GM12878 (cell line): ENCODE measurements around the gene DLEC1. TPM values are rescaled to one million over a fixed set of nuclear protein-coding genes. Genes with fewer than 3 reads are reported as not detected.

ENCODE experiments used
- HDAC6 ChIP-seq: fragments of 200-600 bp; sonication (generic); IDR thresholded peaks from one replicate; pipeline ENCODE4 v1.8.0; 2017; ENCODE audit warnings: antibody characterized with exemption; ENCODE audit not compliant: unreplicated experiment
- NFYB ChIP-seq: IDR thresholded peaks from 2 replicates; pipeline ENCODE4 v1.6.1; 2011; ENCODE audit warnings: low read depth, mild to moderate bottlenecking, low read length, improper control_type of control experiment, moderate library complexity; ENCODE audit not compliant: insufficient read depth
- RFX5 ChIP-seq: IDR thresholded peaks from 2 replicates; pipeline ENCODE4 v1.6.1; 2011; ENCODE audit warnings: low read depth, low read length, improper control_type of control experiment
- SIN3A ChIP-seq: IDR thresholded peaks from 2 replicates; pipeline ENCODE4 v1.6.1; 2012; ENCODE audit warnings: low read depth, low read length, improper control_type of control experiment
- USF2 ChIP-seq: IDR thresholded peaks from 2 replicates; pipeline ENCODE4 v1.6.1; 2011; ENCODE audit warnings: low read depth, low read length, improper control_type of control experiment, borderline replicate concordance
- ZNF207 ChIP-seq: fragments of 450-650 bp; IDR thresholded peaks from 2 replicates; pipeline ENCODE4 v1.6.1; 2014; ENCODE audit warnings: antibody characterized with exemption, mild to moderate bottlenecking, borderline replicate concordance
- ZNF274 ChIP-seq: IDR thresholded peaks from one replicate; pipeline ENCODE4 v1.8.0; 2011; ENCODE audit not compliant: insufficient read length, insufficient read depth
- polyA plus RNA-seq, 11 experiments: library from polyadenylated mRNA; depleted of rRNA in 4 of 11; unstranded in 6 of 11; stranded (reverse) in 5 of 11; fragments of >200 nt; fragmentation: Nextera tagmentation in 4 of 11; fragmentation: Illumina TruSeq in 1 of 11; extraction: Ambion mirVana in 4 of 11; extraction: Trizol in 1 of 11; gene quantifications; 1 replicate in 1 of 11; 2 replicates in 10 of 11; pipeline versions ENCODE4 v1.2.1 to v1.2.3, GENCODE V29; 2011 to 2016; ENCODE audit warnings: inconsistent platforms in 2 of 11, missing spikeins in 2 of 11, low read depth in 1 of 11
- total RNA-seq, 4 experiments: library from RNA; depleted of rRNA in 3 of 4; stranded (reverse); fragments of >200 nt in 3 of 4; fragmentation: Illumina TruSeq in 1 of 4; extraction: Trizol in 1 of 4; gene quantifications; 2 replicates each; pipeline versions ENCODE4 v1.2.1 to v1.2.3, GENCODE V29; 2013 to 2021
- TF ChIP-seq, protein P1 (sequence below), 3 experiments: IDR thresholded peaks in 2 of 3; conservative IDR thresholded peaks in 1 of 3; 2 replicates each; pipeline ENCODE4 v1.5.1; 2011; ENCODE audit warnings: low read depth in 3 of 3, low read length in 3 of 3, mild to moderate bottlenecking in 3 of 3, control low read depth in 2 of 3, moderate library complexity in 2 of 3, inconsistent platforms in 1 of 3, mixed read lengths in 1 of 3; ENCODE audit not compliant: control insufficient read depth in 2 of 3, insufficient read depth in 1 of 3; ENCODE audit errors: extremely low read depth in 1 of 3

Gene DLEC1
- total and polyA plus RNA-seq, 10 of the 15 experiments (the other 5 are each of a cell fraction or from before 2014, with no cell fraction given): 0.03 to 0.29 (median 0.07) TPM; not detected in 3

DNA sequence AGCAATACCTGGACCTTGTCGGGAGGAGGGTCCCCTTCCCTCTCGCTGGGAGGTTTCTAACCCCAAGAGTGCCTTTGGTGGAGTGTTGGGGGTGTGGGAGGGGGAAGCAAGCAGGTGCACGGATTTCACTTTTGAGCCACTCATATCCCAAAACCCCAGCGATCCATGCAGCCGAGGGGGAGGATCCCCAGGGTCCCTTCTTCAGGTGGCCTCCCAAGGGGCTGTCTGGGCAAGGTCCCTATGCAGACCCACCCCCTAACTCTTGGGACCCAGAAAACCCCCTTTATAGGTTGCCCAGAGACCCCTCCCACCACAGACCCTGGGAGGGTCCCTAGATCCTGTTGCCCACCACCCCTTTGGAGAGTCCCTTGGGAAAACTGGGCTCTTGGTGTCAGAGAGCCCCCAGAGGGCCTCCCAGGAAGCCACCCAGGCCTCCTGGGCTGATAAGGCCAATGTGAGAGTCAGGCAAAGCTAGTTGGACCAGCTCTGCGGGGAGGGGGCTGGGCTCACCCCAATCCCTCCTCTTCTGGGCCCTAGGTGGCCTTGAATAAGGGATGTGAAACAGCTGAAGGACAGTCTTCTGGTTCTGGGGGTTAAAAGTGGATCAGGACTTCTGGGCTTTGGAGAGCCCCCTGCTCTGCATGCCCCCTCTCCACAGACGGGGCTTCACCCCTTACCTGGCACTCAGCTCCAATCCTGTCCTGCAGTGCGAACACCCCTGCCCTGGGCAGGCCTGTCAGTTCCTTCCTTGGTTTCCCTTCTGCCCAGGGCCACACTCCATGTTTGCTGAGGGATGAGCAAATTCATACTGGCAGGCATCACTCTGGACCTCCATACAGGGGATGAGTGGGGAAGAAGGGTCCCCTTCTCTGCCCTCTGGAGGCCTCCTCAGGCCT lies 8.6 kb upstream of the DLEC1 start (continued):
- no peak for TF ChIP-seq SIN3A
- no peak for TF ChIP-seq ZNF274
- no peak for TF ChIP-seq ZNF207
- TF ChIP-seq USF2: no peak
- TF ChIP-seq, protein P1, sequence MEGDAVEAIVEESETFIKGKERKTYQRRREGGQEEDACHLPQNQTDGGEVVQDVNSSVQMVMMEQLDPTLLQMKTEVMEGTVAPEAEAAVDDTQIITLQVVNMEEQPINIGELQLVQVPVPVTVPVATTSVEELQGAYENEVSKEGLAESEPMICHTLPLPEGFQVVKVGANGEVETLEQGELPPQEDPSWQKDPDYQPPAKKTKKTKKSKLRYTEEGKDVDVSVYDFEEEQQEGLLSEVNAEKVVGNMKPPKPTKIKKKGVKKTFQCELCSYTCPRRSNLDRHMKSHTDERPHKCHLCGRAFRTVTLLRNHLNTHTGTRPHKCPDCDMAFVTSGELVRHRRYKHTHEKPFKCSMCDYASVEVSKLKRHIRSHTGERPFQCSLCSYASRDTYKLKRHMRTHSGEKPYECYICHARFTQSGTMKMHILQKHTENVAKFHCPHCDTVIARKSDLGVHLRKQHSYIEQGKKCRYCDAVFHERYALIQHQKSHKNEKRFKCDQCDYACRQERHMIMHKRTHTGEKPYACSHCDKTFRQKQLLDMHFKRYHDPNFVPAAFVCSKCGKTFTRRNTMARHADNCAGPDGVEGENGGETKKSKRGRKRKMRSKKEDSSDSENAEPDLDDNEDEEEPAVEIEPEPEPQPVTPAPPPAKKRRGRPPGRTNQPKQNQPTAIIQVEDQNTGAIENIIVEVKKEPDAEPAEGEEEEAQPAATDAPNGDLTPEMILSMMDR (IDR thresholded peaks at IDR 0.05 in 2 of 3, conservative IDR thresholded peaks at IDR 0.05 in 1 of 3; ENCODE audit: control insufficient read depth in 2 of 3, extremely low read depth in 1 of 3, insufficient read depth in 1 of 3, low read depth in 3 of 3, low read length in 3 of 3): no peak
- TF ChIP-seq NFYB: no peak
- no peak for TF ChIP-seq RFX5
- no peak for TF ChIP-seq HDAC6
